IgD-negative memory B cell (primary cell): ENCODE measurements around the gene ACTR10. TPM values are rescaled to one million over a fixed set of nuclear protein-coding genes. Genes with fewer than 3 reads are reported as not detected.
"Not testable (repeated sequence)": the region's sequence is repeated elsewhere in the genome, so short reads cannot be mapped to it uniquely, and the experiment has no call there.

ENCODE experiments used
- H3K27ac Mint-ChIP-seq, 3 donors: one replicate each; pipeline ENCODE4 v1.8.0; 2020 to 2022; ENCODE audit warnings: mild to moderate bottlenecking in 3 of 3, mixed read lengths in 3 of 3, moderate library complexity in 1 of 3
- H3K27me3 Mint-ChIP-seq: one replicate; pipeline ENCODE4 v1.8.0; 2021; ENCODE audit warnings: mixed read lengths
- H3K36me3 Mint-ChIP-seq: one replicate; pipeline ENCODE4 v1.8.0; 2020; ENCODE audit warnings: mild to moderate bottlenecking, mixed read lengths
- H3K4me1 Mint-ChIP-seq, 3 donors: one replicate each; pipeline ENCODE4 v1.8.0; 2020 to 2022; ENCODE audit warnings: mixed read lengths in 3 of 3, mild to moderate bottlenecking in 1 of 3
- H3K4me3 Mint-ChIP-seq, 4 donors: one replicate each; pipeline ENCODE4 v1.8.0; 2020 to 2022; ENCODE audit warnings: mild to moderate bottlenecking in 4 of 4, mixed read lengths in 4 of 4, moderate library complexity in 3 of 4
- H3K9me3 Mint-ChIP-seq, 3 donors: one replicate each; pipeline ENCODE4 v1.8.0; 2020 to 2021; ENCODE audit warnings: mixed read lengths in 3 of 3, mild to moderate bottlenecking in 1 of 3
- polyA plus RNA-seq: library from polyadenylated mRNA; unstranded; fragments of 300-500 nt; fragmentation: Illumina TruSeq; gene quantifications from one replicate; pipeline ENCODE4 v1.2.3, GENCODE V29; 2021

The ACTR10 gene
- polyA plus RNA-seq, 1 donor from 2014 or later: 49.9 TPM

GRCh38 chr14:58244556-58245387, 44.8 kb downstream of the ACTR10 start, which contains the start of gene PSMA3:
TSS of gene PSMA3 (plus strand) at chr14:58244843. CDS start at chr14:58244921, 78 bp downstream.
- Mint-ChIP-seq H3K36me3 (peaks cover 1% of the 10 kb centered on the region), H3K4me1 (peaks cover 19 to 34% (median 33%) of the 10 kb centered on the region in 3 donors), H3K27me3 (no peaks in the 10 kb centered on the region), H3K4me3 (peak within 1 kb of the TSS; percentile 98 to 100 (median 98)), H3K27ac (peak within 1 kb of the TSS; percentile 99), H3K9me3 (peaks cover 0 to 1% (median 0%) of the 10 kb centered on the region in 3 donors)

- peaks cover 21 to 39% (median 32%) of the 10 kb centered on the region in 3 donors for H3K4me1 Mint-ChIP-seq
Observed at GRCh38 chr14:58245562-58245961, 45.6 kb downstream of the ACTR10 start.

GRCh38 chr14:58249611-58250010, 49.7 kb downstream of the ACTR10 start:
- Mint-ChIP-seq H3K4me1 (peaks cover 16 to 30% (median 22%) of the 10 kb centered on the region in 3 donors), H3K27ac (no peak overlapping the region), H3K36me3 (no peaks in the 10 kb centered on the region), H3K4me3 (no peak overlapping the region), H3K27me3 (no peaks in the 10 kb centered on the region), H3K9me3 (no peaks in the 10 kb centered on the region)

More at GRCh38 chr14:58245562-58245961, 45.6 kb downstream of the ACTR10 start:
- H3K27me3 Mint-ChIP-seq: no peaks in the 10 kb centered on the region
- H3K36me3 Mint-ChIP-seq: no peaks in the 10 kb centered on the region
- H3K9me3 Mint-ChIP-seq: no peaks in the 10 kb centered on the region
- peak overlapping the region; percentile 99 for H3K27ac Mint-ChIP-seq
- peak overlapping the region; percentile 98 to 100 (median 98) for H3K4me3 Mint-ChIP-seq

- H3K4me1 Mint-ChIP-seq: peaks cover 0 to 1% (median 0%) of the 10 kb centered on the region in 3 donors
- H3K4me3 Mint-ChIP-seq: peak overlapping the region in 1 of 4 donors; percentile 17
- no peaks in the 10 kb centered on the region for H3K27me3 Mint-ChIP-seq
- H3K36me3 Mint-ChIP-seq: no peaks in the 10 kb centered on the region
- no peaks in the 10 kb centered on the region for H3K9me3 Mint-ChIP-seq
- no peak overlapping the region for H3K27ac Mint-ChIP-seq
Observed at GRCh38 chr14:58258156-58258555, 58.2 kb downstream of the ACTR10 start.

GRCh38 chr14:58262005-58262404, 62.1 kb downstream of the ACTR10 start:
- H3K9me3 Mint-ChIP-seq, H3K36me3 Mint-ChIP-seq, H3K4me1 Mint-ChIP-seq, H3K4me3 Mint-ChIP-seq, H3K27me3 Mint-ChIP-seq: not testable (repeated sequence)
- H3K27ac Mint-ChIP-seq: peak overlapping the region in 1 of 3 donors; percentile 79

- Mint-ChIP-seq H3K36me3 (peaks cover 2% of the 10 kb centered on the region), H3K27ac (peak overlapping the region in 1 of 3 donors; percentile 20), H3K27me3 (no peaks in the 10 kb centered on the region), H3K9me3 (no peaks in the 10 kb centered on the region), H3K4me3 (no peak overlapping the region), H3K4me1 (peaks cover 0 to 5% (median 1%) of the 10 kb centered on the region in 3 donors)
Observed at GRCh38 chr14:58265401-58265800, 65.5 kb downstream of the ACTR10 start.

- no peak overlapping the region for H3K4me3 Mint-ChIP-seq
- H3K36me3 Mint-ChIP-seq: no peaks in the 10 kb centered on the region
- no peak overlapping the region for H3K27ac Mint-ChIP-seq
- no peaks in the 10 kb centered on the region for H3K9me3 Mint-ChIP-seq
- H3K4me1 Mint-ChIP-seq: peaks cover 10 to 16% (median 15%) of the 10 kb centered on the region in 3 donors
- H3K27me3 Mint-ChIP-seq: no peaks in the 10 kb centered on the region
Observed at GRCh38 chr14:58270628-58271027, 70.7 kb downstream of the ACTR10 start.

GRCh38 chr14:58272588-58273372, 72.8 kb downstream of the ACTR10 start:
- no peaks in the 10 kb centered on the region for H3K36me3 Mint-ChIP-seq
- H3K4me3 Mint-ChIP-seq: no peak overlapping the region
- H3K4me1 Mint-ChIP-seq: peaks cover 12 to 27% (median 20%) of the 10 kb centered on the region in 3 donors
- H3K27ac Mint-ChIP-seq: peak overlapping the region in 2 of 3 donors; percentile 71 to 85
- H3K27me3 Mint-ChIP-seq: no peaks in the 10 kb centered on the region
- H3K9me3 Mint-ChIP-seq: no peaks in the 10 kb centered on the region

GRCh38 chr14:58274881-58275280, 74.9 kb downstream of the ACTR10 start:
- Mint-ChIP-seq H3K9me3 (no peaks in the 10 kb centered on the region), H3K4me1 (peaks cover 12 to 32% (median 22%) of the 10 kb centered on the region in 3 donors), H3K27ac (peak overlapping the region in 1 of 3 donors; percentile 80), H3K36me3 (no peaks in the 10 kb centered on the region), H3K4me3 (no peak overlapping the region), H3K27me3 (no peaks in the 10 kb centered on the region)

GRCh38 chr14:58275527-58276190, 75.7 kb downstream of the ACTR10 start:
- no peaks in the 10 kb centered on the region for H3K36me3 Mint-ChIP-seq
- no peak overlapping the region for H3K4me3 Mint-ChIP-seq
- peaks cover 12 to 32% (median 24%) of the 10 kb centered on the region in 3 donors for H3K4me1 Mint-ChIP-seq

GRCh38 chr14:58276208-58276607, 76.3 kb downstream of the ACTR10 start:
- Mint-ChIP-seq H3K4me3 (no peak overlapping the region), H3K4me1 (peaks cover 15 to 37% (median 30%) of the 10 kb centered on the region in 3 donors), H3K36me3 (no peaks in the 10 kb centered on the region), H3K9me3 (no peaks in the 10 kb centered on the region), H3K27ac (peak overlapping the region in 2 of 3 donors; percentile 37 to 58), H3K27me3 (no peaks in the 10 kb centered on the region)

More at GRCh38 chr14:58275527-58276190, 75.7 kb downstream of the ACTR10 start:
- Mint-ChIP-seq H3K9me3 (no peaks in the 10 kb centered on the region), H3K27me3 (no peaks in the 10 kb centered on the region), H3K27ac (peak overlapping the region in 2 of 3 donors; percentile 12 to 15)

GRCh38 chr14:58278177-58278576, 78.2 kb downstream of the ACTR10 start:
- Mint-ChIP-seq H3K27me3 (no peaks in the 10 kb centered on the region), H3K9me3 (no peaks in the 10 kb centered on the region), H3K4me3 (no peak overlapping the region), H3K36me3 (peaks cover 2% of the 10 kb centered on the region), H3K27ac (peak overlapping the region in 2 of 3 donors; percentile 23 to 53), H3K4me1 (peaks cover 25 to 47% (median 40%) of the 10 kb centered on the region in 3 donors)

- H3K27me3 Mint-ChIP-seq: no peaks in the 10 kb centered on the region
- no peaks in the 10 kb centered on the region for H3K9me3 Mint-ChIP-seq
- H3K4me3 Mint-ChIP-seq: peak overlapping the region in 3 of 4 donors; percentile 39 to 84 (median 72)
- H3K27ac Mint-ChIP-seq: peak overlapping the region; percentile 79 to 94 (median 88)
- peaks cover 21 to 38% (median 31%) of the 10 kb centered on the region in 3 donors for H3K4me1 Mint-ChIP-seq
- H3K36me3 Mint-ChIP-seq: peaks cover 2% of the 10 kb centered on the region
Observed at GRCh38 chr14:58280954-58281787, 81.2 kb downstream of the ACTR10 start.

- peak overlapping the region; percentile 79 to 94 (median 88) for H3K27ac Mint-ChIP-seq
- H3K9me3 Mint-ChIP-seq: no peaks in the 10 kb centered on the region
- H3K4me3 Mint-ChIP-seq: peak overlapping the region in 2 of 4 donors; percentile 39 to 84
- no peaks in the 10 kb centered on the region for H3K27me3 Mint-ChIP-seq
- H3K4me1 Mint-ChIP-seq: peaks cover 20 to 32% (median 29%) of the 10 kb centered on the region in 3 donors
- H3K36me3 Mint-ChIP-seq: peaks cover 2% of the 10 kb centered on the region
Observed at GRCh38 chr14:58281969-58282368, 82.0 kb downstream of the ACTR10 start.
